Suppressor macrophage (primary cell): ENCODE data around the gene ANTXR1.

Experiments
- DNase-seq, 4 experiments: peaks; one replicate each; pipeline ENCODE4 v3.0.0-alpha.2; 2020 to 2022

ANTXR1 gene

GRCh38 chr2:69291004-69291650, 278.1 kb downstream of the ANTXR1 start:
- no peak for DNase-seq

GRCh38 chr2:69291721-69292120, 278.7 kb downstream of the ANTXR1 start:
- no peak for DNase-seq

- no peak for DNase-seq
Measured at GRCh38 chr2:69292256-69292655, 279.3 kb downstream of the ANTXR1 start.

GRCh38 chr2:69296421-69296820, 283.4 kb downstream of the ANTXR1 start:
- no peak for DNase-seq

GRCh38 chr2:69297216-69297615, 284.2 kb downstream of the ANTXR1 start:
- no peak for DNase-seq

GRCh38 chr2:69298261-69298660, 285.3 kb downstream of the ANTXR1 start:
- peak; percentile 17 to 45 (median 30) for DNase-seq

- DNase-seq: no peak
Measured at GRCh38 chr2:69298862-69299261, 285.9 kb downstream of the ANTXR1 start.
